ENCODE results near the gene IL13RA2. TPM values are rescaled to one million over a fixed set of nuclear protein-coding genes. Genes with fewer than 3 reads are reported as not detected.

IL13RA2 gene
- polyA plus RNA-seq, 1 of the 3 experiments (the other 2 are of a cell fraction): 8.1 TPM

GRCh38 chrX:115018944-115019343, 1.5 kb upstream of the IL13RA2 start:
- H3K9me3 ChIP-seq: no peaks in the 10 kb centered on the region
- DNase-seq: no peak
- H3K36me3 ChIP-seq (replicated peaks in 1 of 2; ENCODE audit: control insufficient read depth in 1 of 2, insufficient read depth in 2 of 2, low read length in 1 of 2): no peaks in the 10 kb centered on the region
- no peak overlapping the region for H2AFZ ChIP-seq (ENCODE audit: low read depth)
- WGBS (ENCODE audit: low lambda C conversion rate): 45% methylated on average over 2 of the region's 2 CpGs
- H3K79me2 ChIP-seq (ENCODE audit: insufficient read depth): no peaks in the 10 kb centered on the region
- H4K20me1 ChIP-seq (ENCODE audit: insufficient read depth): no peaks in the 10 kb centered on the region
- H3K27ac ChIP-seq (ENCODE audit: low read depth in 2 of 2, low read length in 1 of 2): no peak overlapping the region
- ChIA-PET POLR2A (no interaction called here), CTCF (interaction anchor here (0.7 to 2.7 kb wide), 8 partner anchors 10 to 387 kb away, joined by 3 to 9 read pairs (median 3); no protein-coding TSS in a partner anchor)
- H3K9me2 ChIP-seq: no peaks in the 10 kb centered on the region
- H3F3A ChIP-seq (replicated peaks; ENCODE audit: insufficient read depth): peaks cover 9% of the 10 kb centered on the region
- H3K4me1 ChIP-seq (ENCODE audit: control insufficient read depth in 1 of 2, insufficient read depth in 2 of 2, low read depth in 1 of 2, low read length in 1 of 2): peaks cover 0 to 5% of the 10 kb centered on the region in 2 experiments; a peak in 2 of 4 replicates
- no peak overlapping the region for H3K4me2 ChIP-seq
- TF ChIP-seq TAF1 (IDR thresholded peaks at IDR 0.05; ENCODE audit: borderline replicate concordance, low read depth, low read length) (no peak), CTCF (IDR thresholded peaks at IDR 0.05) (no peak)
- H3K4me3 ChIP-seq (ENCODE audit: low read depth in 2 of 2, low read length in 1 of 2): no peak overlapping the region
- no peak overlapping the region for H3K9ac ChIP-seq
- no peaks in the 10 kb centered on the region for H3K27me3 ChIP-seq (ENCODE audit: insufficient read depth)

DNA sequence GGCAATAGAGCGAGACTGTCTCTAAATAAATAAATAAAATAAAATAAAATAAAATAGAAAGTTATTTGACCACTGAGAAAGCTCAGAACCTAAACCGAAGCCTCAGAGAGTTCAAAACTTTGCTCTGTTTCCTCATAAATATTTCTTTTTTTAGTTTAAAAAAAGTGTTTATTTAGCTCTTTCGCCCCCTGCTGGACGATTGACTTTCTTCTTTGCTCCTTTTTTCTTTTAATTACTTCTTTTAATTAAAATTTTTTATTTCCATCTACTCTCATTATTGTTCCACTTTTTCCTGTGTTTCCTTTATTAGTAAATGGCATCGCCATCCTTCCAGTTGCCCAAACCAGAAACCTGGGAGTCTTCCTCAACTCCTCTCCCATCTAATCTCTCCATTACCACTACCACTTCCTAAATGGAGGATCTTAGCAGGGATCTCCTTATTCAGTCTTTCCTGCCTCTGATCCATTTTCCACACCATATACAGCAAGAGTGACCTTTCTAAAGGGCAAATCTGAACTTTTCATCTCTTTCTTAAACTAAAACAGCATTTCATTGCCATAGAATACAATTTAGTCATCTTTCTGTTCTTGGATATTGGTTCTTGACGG, 728 bp upstream of the IL13RA2 start:
- CTCF ChIA-PET: interaction anchor here (0.6 to 2.7 kb wide), 12 partner anchors 8 to 392 kb away, joined by 3 to 9 read pairs (median 3); no protein-coding TSS in a partner anchor
- Histone ChIP-seq H2AFZ (ENCODE audit: low read depth) (no peak overlapping the region), H3K4me1 (ENCODE audit: control insufficient read depth in 1 of 2, insufficient read depth in 2 of 2, low read depth in 1 of 2, low read length in 1 of 2) (peaks cover 0 to 5% of the 10 kb centered on the region in 2 experiments; a peak in 2 of 4 replicates), H3K9me3 (no peaks in the 10 kb centered on the region), H3K4me3 (ENCODE audit: low read depth in 2 of 2, low read length in 1 of 2) (no peak overlapping the region), H3K9me2 (no peaks in the 10 kb centered on the region), H3K4me2 (no peak overlapping the region), H3K9ac (no peak overlapping the region), H3F3A (replicated peaks; ENCODE audit: insufficient read depth) (peaks cover 8% of the 10 kb centered on the region), H3K79me2 (ENCODE audit: insufficient read depth) (no peaks in the 10 kb centered on the region), H3K27ac (ENCODE audit: low read depth in 2 of 2, low read length in 1 of 2) (no peak overlapping the region), H3K27me3 (ENCODE audit: insufficient read depth) (no peaks in the 10 kb centered on the region), H3K36me3 (replicated peaks in 1 of 2; ENCODE audit: control insufficient read depth in 1 of 2, insufficient read depth in 2 of 2, low read length in 1 of 2) (no peaks in the 10 kb centered on the region), H4K20me1 (ENCODE audit: insufficient read depth) (no peaks in the 10 kb centered on the region)
- no peak for DNase-seq
- WGBS (ENCODE audit: low lambda C conversion rate): 41% methylated on average over 6 of the region's 6 CpGs
- POLR2A ChIA-PET: no interaction called here
- TF ChIP-seq CTCF (IDR thresholded peaks at IDR 0.05) (peak; percentile 55), GABPA (IDR thresholded peaks at IDR 0.05; ENCODE audit: low read depth) (no peak)

DNA sequence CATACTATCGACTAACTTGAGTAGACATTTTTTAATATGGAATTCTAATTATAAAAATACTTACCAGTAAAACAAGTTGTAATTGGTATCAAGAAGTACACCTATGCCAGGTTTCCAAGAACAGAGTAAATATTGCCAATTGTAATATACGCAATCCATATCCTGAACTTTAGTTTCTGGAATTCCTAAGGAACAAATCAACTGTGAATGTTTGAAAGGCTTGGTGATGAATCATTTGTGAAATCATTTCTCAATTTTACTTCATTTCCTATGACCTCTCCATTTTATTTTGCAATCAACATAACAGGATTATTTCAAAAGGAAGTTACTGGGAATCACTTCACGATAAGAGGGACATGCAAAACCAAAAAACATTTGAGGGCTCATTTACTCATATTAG, 3.7 kb downstream of the IL13RA2 start:
- WGBS (ENCODE audit: low lambda C conversion rate): 35% methylated on average over 3 of the region's 3 CpGs
- no peak overlapping the region for H3K27ac ChIP-seq (ENCODE audit: low read depth in 2 of 2, low read length in 1 of 2)
- H3K9ac ChIP-seq: no peak overlapping the region
- no peaks in the 10 kb centered on the region for H3K9me2 ChIP-seq
- no peak overlapping the region for H2AFZ ChIP-seq (ENCODE audit: low read depth)
- CTCF ChIA-PET: no interaction called here
- no peaks in the 10 kb centered on the region for H3K79me2 ChIP-seq (ENCODE audit: insufficient read depth)
- H3K4me2 ChIP-seq: no peak overlapping the region
- H3K4me1 ChIP-seq (ENCODE audit: control insufficient read depth in 1 of 2, insufficient read depth in 2 of 2, low read depth in 1 of 2, low read length in 1 of 2): no peaks in the 10 kb centered on the region
- no peaks in the 10 kb centered on the region for H3K9me3 ChIP-seq
- no peaks in the 10 kb centered on the region for H3K36me3 ChIP-seq (replicated peaks in 1 of 2; ENCODE audit: control insufficient read depth in 1 of 2, insufficient read depth in 2 of 2, low read length in 1 of 2)
- POLR2A ChIA-PET: no interaction called here
- no peak overlapping the region for H3K4me3 ChIP-seq (ENCODE audit: low read depth in 2 of 2, low read length in 1 of 2)
- H4K20me1 ChIP-seq (ENCODE audit: insufficient read depth): no peaks in the 10 kb centered on the region
- no peaks in the 10 kb centered on the region for H3F3A ChIP-seq (replicated peaks; ENCODE audit: insufficient read depth)
- no peaks in the 10 kb centered on the region for H3K27me3 ChIP-seq (ENCODE audit: insufficient read depth)
- no peak for DNase-seq
- TF ChIP-seq POLR2AphosphoS5 (IDR thresholded peaks at IDR 0.05; ENCODE audit: low read depth, low read length): no peak
- TF ChIP-seq RFX5 (IDR thresholded peaks at IDR 0.05; ENCODE audit: low read length): no peak
- TF ChIP-seq EP300 (IDR thresholded peaks at IDR 0.05; ENCODE audit: borderline replicate concordance in 1 of 2, low read depth in 1 of 2, low read length in 1 of 2): no peak
- TF ChIP-seq, protein P1, sequence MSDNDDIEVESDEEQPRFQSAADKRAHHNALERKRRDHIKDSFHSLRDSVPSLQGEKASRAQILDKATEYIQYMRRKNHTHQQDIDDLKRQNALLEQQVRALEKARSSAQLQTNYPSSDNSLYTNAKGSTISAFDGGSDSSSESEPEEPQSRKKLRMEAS (IDR thresholded peaks at IDR 0.05; ENCODE audit: low read depth): no peak
- TF ChIP-seq, protein P2, sequence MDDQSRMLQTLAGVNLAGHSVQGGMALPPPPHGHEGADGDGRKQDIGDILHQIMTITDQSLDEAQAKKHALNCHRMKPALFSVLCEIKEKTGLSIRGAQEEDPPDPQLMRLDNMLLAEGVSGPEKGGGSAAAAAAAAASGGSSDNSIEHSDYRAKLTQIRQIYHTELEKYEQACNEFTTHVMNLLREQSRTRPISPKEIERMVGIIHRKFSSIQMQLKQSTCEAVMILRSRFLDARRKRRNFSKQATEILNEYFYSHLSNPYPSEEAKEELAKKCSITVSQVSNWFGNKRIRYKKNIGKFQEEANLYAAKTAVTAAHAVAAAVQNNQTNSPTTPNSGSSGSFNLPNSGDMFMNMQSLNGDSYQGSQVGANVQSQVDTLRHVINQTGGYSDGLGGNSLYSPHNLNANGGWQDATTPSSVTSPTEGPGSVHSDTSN (IDR thresholded peaks at IDR 0.05): no peak
- TF ChIP-seq CHD2 (IDR thresholded peaks at IDR 0.05; ENCODE audit: low read length, partially characterized antibody): no peak
- no peak for TF ChIP-seq MXI1 (IDR thresholded peaks at IDR 0.05; ENCODE audit: low read depth, low read length)
- TF ChIP-seq EZH2phosphoT487 (IDR thresholded peaks at IDR 0.05; ENCODE audit: borderline replicate concordance, low read depth): no peak
- TF ChIP-seq TCF12 (IDR thresholded peaks at IDR 0.05): no peak
- TF ChIP-seq CTCF (IDR thresholded peaks at IDR 0.05): no peak
- TF ChIP-seq FOXM1 (IDR thresholded peaks at IDR 0.05; ENCODE audit: low read depth): no peak
